Right lobe of liver (tissue), 4 donors: ENCODE results near the gene MGAT4C.

Source experiments
- POLR2A ChIP-seq: fragments of 450-650 bp; IDR thresholded peaks from one replicate; pipeline ENCODE4 v1.6.1; 2017; ENCODE audit warnings: antibody characterized with exemption, mild to moderate bottlenecking
- TF ChIP-seq, protein P1 (sequence below), 4 donors: fragments of 200-600 bp in 3 of 4; fragments of 450-650 bp in 1 of 4; IDR thresholded peaks; one replicate each; pipeline versions ENCODE4 v1.5.1 to v1.8.0; 2016 to 2022; ENCODE audit warnings: antibody characterized with exemption in 4 of 4, mild to moderate bottlenecking in 2 of 4
- donor health status: DM: no; HTN: no; CAD: no.
- donor health status: DM: no; HTN: no; CAD: no.
- donor health status: DM: no; HTN: yes; CAD: no.

DNA sequence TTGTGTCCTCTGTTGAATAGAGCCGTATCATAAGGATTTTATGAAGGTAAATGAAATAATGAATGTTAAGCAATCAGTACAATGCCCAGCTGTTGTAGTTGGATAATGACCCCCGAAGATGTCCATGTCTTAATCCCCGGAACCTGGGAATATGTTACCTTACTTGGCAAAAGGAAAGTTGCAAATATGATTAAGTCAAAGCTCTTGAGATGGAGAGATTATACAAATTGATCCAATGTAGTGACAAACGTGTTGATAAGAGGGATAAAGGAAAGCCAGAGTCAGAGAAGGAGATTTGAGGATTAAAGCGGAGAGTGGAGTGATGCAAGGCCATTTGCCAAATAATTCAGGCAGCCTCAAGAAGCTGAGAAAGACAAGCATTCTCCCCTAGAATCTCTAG is 19.2 kb upstream of the MGAT4C start:
- TF ChIP-seq POLR2A, result no peak
- TF ChIP-seq, protein P1, sequence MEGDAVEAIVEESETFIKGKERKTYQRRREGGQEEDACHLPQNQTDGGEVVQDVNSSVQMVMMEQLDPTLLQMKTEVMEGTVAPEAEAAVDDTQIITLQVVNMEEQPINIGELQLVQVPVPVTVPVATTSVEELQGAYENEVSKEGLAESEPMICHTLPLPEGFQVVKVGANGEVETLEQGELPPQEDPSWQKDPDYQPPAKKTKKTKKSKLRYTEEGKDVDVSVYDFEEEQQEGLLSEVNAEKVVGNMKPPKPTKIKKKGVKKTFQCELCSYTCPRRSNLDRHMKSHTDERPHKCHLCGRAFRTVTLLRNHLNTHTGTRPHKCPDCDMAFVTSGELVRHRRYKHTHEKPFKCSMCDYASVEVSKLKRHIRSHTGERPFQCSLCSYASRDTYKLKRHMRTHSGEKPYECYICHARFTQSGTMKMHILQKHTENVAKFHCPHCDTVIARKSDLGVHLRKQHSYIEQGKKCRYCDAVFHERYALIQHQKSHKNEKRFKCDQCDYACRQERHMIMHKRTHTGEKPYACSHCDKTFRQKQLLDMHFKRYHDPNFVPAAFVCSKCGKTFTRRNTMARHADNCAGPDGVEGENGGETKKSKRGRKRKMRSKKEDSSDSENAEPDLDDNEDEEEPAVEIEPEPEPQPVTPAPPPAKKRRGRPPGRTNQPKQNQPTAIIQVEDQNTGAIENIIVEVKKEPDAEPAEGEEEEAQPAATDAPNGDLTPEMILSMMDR (IDR thresholded peaks at IDR 0.05), result no peak
